Measurements from ENCODE around the gene KRT79.

GRCh38 chr12:52798671-52799504, 35.2 kb downstream of the KRT79 start:
- TF ChIP-seq POLR2AphosphoS5 (IDR thresholded peaks at IDR 0.05; ENCODE audit: low read depth, low read length) (no peak), POLR2A (IDR thresholded peaks at IDR 0.05; ENCODE audit: low read depth, low read length) (no peak), TAF1 (IDR thresholded peaks at IDR 0.05; ENCODE audit: low read depth, low read length) (no peak), SPI1 (IDR thresholded peaks at IDR 0.05; ENCODE audit: low read depth, low read length) (no peak), PAX5 (IDR thresholded peaks at IDR 0.05; ENCODE audit: insufficient read depth, low read length, severe bottlenecking) (no peak), POU2F2 (IDR thresholded peaks at IDR 0.05; ENCODE audit: low read depth, low read length) (no peak)

Measured in GM12891 (cell line).